ENCODE data around the gene HTRA2.

HTRA2 gene

DNA sequence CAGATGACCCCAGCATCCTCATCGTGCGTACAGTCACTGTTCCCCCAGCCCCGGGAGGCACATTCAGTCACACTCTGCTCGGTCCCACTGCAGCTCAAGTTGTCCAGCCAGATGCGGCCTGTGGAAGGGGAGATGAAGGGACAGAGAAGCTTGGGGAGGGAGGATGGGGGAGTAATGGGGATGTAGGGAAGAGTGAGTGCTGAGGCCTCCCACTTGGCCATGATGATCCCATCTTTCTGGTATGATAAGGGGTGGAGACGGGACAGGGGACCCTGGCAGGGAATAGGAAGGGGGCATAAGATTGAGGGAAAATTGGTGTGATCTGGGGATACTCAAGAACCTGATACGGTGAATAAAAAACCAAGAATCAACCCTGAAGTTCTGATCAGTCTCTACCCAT is 20.5 kb downstream of the HTRA2 start:
- Histone ChIP-seq H3K4me1 (ENCODE audit: insufficient read depth, low read length) (peaks cover 9% of the 10 kb centered on the region), H2AFZ (ENCODE audit: low read depth, low read length) (no peak overlapping the region), H3K9me3 (ENCODE audit: low read length) (peaks cover 3% of the 10 kb centered on the region), H3K27me3 (ENCODE audit: insufficient read depth, low read length) (no peaks in the 10 kb centered on the region), H3K4me3 (ENCODE audit: low read length) (no peak overlapping the region), H3K36me3 (ENCODE audit: insufficient read depth, low read length) (peaks cover 25% of the 10 kb centered on the region)

DNA sequence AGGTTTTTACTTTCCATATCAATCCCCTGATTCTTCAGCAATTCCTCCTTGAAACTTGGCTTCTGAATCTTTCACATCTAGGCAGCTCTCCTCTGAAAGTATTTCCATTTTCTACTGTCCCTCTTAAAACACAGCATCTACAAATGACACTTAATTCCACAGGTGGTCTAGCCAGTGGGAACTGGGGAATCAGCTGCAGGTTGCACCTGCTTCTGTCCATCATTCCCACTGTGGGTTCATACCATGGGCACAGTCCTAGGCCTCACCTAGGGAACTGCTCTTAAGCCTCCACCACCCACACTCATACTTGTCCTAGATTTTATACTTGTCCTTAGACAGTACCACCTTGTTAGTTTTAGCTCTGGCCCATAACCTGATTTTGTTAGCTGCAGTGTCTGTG is 21.8 kb downstream of the HTRA2 start:
- no peak overlapping the region for H3K4me3 ChIP-seq (ENCODE audit: low read length)
- peaks cover 13% of the 10 kb centered on the region for H3K4me1 ChIP-seq (ENCODE audit: insufficient read depth, low read length)
- peaks cover 3% of the 10 kb centered on the region for H3K9me3 ChIP-seq (ENCODE audit: low read length)
- no peaks in the 10 kb centered on the region for H3K27me3 ChIP-seq (ENCODE audit: insufficient read depth, low read length)
- H2AFZ ChIP-seq (ENCODE audit: low read depth, low read length): no peak overlapping the region
- peaks cover 28% of the 10 kb centered on the region for H3K36me3 ChIP-seq (ENCODE audit: insufficient read depth, low read length)

DNA sequence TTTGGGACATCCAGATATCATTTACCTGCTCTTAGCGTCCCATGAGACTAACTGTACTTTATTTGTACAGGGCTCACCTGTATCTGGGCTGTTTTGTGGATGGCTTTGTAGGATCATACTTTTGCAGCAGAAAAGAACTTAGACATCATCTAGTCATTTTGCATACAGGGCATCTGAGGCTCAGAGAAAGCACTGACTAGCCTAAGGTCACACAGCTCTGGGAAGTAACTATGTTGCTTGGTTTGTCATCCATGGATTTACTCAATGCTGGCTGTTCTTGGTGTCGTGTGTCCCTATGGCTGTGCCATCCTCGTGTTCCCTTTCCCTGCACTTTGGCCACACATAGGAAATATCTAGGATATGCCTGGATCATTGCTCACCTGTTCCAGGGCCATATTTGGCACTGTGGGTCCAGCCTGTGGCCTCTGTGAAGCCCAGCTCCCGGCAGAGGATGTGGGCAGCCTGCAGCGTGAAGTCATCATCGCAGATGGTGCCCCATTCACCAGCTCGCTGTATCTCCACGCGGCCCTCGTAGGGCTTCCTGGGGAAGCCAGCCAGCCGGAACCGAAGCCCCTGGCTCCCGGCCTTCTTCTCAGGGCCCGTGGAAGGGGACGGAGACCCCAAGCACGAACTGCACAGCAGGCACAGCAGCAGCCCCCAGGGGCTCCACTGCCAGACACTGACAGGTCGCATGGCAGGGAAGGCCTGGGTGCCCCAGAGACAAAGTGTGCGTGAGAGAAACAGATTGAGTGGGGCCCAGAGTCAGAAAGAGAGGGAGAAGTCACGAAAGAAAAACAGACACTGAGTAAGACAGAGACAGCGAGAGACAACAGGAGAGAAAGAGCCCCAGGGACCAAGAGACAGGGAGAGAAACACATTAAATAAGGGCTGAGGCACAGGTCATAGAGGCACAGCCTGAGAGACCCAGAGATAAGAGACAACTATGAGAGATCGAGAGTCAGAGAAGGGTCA is 22.5 kb downstream of the HTRA2 start:
- Histone ChIP-seq H3K27me3 (ENCODE audit: insufficient read depth, low read length) (no peaks in the 10 kb centered on the region), H3K4me3 (ENCODE audit: low read length) (peak overlapping the region; percentile 63), H2AFZ (ENCODE audit: low read depth, low read length) (no peak overlapping the region), H3K9me3 (ENCODE audit: low read length) (peaks cover 3% of the 10 kb centered on the region), H3K4me1 (ENCODE audit: insufficient read depth, low read length) (peaks cover 13% of the 10 kb centered on the region), H3K36me3 (ENCODE audit: insufficient read depth, low read length) (peaks cover 29% of the 10 kb centered on the region)

DNA sequence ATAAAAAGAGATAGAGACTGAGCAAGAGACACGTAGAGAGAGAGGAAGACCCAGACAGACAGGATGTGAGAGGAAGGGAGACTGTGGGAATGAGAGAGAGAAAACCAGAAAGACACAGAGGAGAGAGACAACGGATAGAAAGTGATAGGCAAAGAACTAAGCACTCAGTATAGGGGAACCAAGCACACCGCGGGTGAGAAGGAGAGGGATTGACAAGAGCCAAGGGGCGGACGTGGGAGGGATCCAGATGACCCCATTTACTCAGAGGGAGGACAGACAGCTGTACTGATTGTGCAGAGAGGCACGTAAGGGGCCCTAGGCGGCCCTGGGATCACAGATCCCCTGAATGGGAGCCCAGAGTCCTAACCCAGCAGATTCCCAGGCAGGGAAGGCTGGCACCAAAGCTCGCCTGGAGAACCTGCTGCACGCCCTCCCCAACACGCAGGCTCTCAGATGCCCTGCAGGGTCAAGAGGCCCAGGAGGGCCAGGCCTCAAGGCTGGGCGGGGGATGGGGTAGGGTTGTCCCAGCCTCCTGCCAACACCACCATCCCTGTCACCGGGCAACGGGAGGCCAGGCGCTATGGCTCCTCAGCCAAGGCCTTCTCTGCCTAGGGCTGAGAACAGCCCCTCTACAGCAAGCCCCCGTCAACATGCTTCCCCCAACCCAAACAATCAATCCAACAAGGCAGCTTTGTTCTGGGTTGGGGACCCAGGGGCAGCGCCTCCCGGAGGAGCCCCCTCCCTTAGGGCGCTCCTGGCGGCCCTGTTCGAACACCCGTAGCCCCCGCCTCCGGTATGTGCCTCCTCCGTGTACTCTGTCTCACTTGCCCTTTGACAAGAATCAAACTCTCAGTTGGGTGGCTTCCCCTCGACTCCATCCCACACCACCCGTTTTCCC is 23.4 kb downstream of the HTRA2 start:
- H3K9me3 ChIP-seq (ENCODE audit: low read length): peaks cover 3% of the 10 kb centered on the region
- H2AFZ ChIP-seq (ENCODE audit: low read depth, low read length): peak overlapping the region; percentile 94
- H3K36me3 ChIP-seq (ENCODE audit: insufficient read depth, low read length): peaks cover 28% of the 10 kb centered on the region
- peak overlapping the region; percentile 63 for H3K4me3 ChIP-seq (ENCODE audit: low read length)
- H3K4me1 ChIP-seq (ENCODE audit: insufficient read depth, low read length): peaks cover 13% of the 10 kb centered on the region
- no peaks in the 10 kb centered on the region for H3K27me3 ChIP-seq (ENCODE audit: insufficient read depth, low read length)

DNA sequence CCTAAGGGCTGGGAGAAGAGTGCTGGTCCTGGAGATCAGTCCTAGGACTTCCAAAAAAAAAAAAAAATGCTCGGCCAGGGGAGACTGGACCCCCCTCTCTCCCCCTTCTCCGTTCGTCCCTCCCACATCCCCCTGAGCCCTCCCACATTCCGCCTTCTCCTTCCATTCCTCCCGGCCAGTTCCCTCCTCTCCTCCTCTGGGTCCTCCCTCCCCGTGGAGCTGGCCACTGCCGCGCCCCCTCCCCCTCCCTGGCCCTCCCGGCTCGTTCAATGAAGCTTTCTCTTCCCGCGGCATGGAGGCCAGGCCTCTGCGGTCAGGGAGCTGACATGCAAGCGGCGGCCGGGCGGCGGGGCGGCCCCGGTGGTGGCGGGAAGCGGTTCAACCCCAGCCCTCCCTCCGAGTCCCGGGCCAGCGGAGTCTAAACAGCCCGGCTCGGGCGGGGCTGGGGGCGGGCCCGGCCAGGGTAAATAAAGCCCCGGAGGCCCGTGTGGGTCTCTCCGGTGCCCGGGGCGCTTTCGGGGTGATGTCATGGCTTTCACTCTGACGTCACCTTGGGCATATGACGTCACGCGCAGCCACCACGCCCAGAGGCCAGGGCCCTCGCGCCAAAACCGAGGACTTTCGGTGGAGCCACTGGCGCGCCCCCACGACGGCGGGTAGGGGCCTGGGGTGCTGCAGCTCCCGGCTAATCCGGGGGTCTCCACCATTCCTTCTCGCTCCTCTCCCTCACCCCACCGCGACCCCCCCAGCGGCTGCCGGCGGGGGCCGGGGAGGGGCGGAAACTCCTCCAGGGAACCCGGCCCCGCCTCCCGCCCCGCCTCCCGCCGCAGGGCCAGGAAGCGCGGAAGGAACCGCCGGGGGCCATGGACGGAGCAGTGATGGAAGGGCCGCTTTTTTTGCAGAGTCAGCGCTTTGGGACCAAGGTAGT is 24.4 kb downstream of the HTRA2 start, which contains the start of the genes DOK1 and LOXL3:
Gene DOK1, plus strand, starts transcription at position 829 of the 928 bp plus-strand sequence. Its CDS starts 35 bp downstream, at position 864.
Gene LOXL3, minus strand, starts transcription at position 51 of the 928 bp plus-strand sequence. CDS start 1,308 bp downstream, outside the sequence.
- Histone ChIP-seq H3K27me3 (ENCODE audit: insufficient read depth, low read length) (no peaks in the 10 kb centered on the region), H3K4me1 (ENCODE audit: insufficient read depth, low read length) (peaks cover 13% of the 10 kb centered on the region), H3K4me3 (ENCODE audit: low read length) (peak within 1 kb of the TSS; percentile 63), H3K36me3 (ENCODE audit: insufficient read depth, low read length) (peaks cover 23% of the 10 kb centered on the region), H2AFZ (ENCODE audit: low read depth, low read length) (peak within 1 kb of the TSS; percentile 94), H3K9me3 (ENCODE audit: low read length) (peaks cover 3% of the 10 kb centered on the region)

DNA sequence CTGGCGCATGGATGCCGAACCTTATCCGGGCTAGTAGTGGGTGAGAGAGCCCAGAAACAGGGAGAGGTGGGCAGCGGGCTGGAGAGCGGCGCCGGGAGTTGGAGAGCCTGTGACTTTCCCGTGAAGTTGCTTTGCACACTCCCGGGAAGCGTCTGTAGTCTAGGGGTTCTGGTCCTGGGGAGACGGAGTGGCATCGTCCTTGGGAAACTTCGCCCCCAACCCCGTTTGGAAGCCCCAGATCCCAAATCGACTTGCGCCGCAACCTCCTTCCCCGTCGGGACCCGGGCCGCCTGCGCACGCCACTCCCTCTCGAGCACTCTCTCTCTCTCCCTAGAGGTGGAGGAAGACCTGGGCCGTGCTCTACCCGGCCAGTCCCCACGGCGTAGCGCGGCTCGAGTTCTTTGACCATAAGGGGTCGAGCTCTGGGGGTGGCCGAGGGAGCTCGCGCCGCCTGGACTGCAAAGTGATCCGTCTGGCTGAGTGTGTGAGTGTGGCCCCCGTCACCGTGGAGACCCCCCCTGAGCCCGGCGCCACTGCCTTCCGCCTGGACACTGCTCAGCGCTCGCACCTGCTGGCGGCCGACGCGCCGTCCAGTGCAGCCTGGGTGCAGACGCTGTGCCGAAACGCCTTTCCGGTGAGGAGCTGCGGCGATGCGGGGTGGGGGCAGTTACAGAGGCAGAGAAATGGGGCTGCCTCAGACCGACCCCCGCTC is 25.2 kb downstream of the HTRA2 start:
- H3K9me3 ChIP-seq (ENCODE audit: low read length): peaks cover 3% of the 10 kb centered on the region
- H3K4me1 ChIP-seq (ENCODE audit: insufficient read depth, low read length): peaks cover 13% of the 10 kb centered on the region
- H3K27me3 ChIP-seq (ENCODE audit: insufficient read depth, low read length): peaks cover 3% of the 10 kb centered on the region
- peak overlapping the region; percentile 94 for H2AFZ ChIP-seq (ENCODE audit: low read depth, low read length)
- H3K36me3 ChIP-seq (ENCODE audit: insufficient read depth, low read length): peaks cover 15% of the 10 kb centered on the region
- H3K4me3 ChIP-seq (ENCODE audit: low read length): peak overlapping the region; percentile 63

DNA sequence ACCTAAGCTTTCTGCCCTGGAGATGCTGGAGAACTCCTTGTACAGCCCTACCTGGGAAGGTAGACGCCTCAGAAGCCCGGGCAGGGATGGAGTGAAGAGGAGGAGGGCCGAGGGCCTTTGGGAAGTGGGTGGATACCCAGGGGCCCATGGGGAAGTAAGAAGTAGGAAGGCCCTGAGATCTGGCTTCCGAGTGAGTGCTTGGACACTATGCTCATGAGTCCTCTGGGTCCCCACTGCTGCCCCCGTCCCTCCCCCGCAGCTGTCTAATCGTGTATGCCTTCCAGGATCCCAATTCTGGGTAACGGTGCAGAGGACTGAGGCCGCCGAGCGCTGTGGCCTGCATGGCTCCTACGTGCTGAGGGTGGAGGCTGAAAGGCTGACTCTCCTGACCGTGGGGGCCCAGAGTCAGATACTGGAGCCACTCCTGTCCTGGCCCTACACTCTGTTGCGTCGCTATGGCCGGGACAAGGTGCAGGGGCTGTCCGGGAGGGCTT is 25.9 kb downstream of the HTRA2 start:
- Histone ChIP-seq H3K27me3 (ENCODE audit: insufficient read depth, low read length) (peaks cover 9% of the 10 kb centered on the region), H3K36me3 (ENCODE audit: insufficient read depth, low read length) (peaks cover 8% of the 10 kb centered on the region), H3K4me1 (ENCODE audit: insufficient read depth, low read length) (peaks cover 13% of the 10 kb centered on the region), H2AFZ (ENCODE audit: low read depth, low read length) (no peak overlapping the region), H3K4me3 (ENCODE audit: low read length) (peak overlapping the region; percentile 63), H3K9me3 (ENCODE audit: low read length) (no peaks in the 10 kb centered on the region)

DNA sequence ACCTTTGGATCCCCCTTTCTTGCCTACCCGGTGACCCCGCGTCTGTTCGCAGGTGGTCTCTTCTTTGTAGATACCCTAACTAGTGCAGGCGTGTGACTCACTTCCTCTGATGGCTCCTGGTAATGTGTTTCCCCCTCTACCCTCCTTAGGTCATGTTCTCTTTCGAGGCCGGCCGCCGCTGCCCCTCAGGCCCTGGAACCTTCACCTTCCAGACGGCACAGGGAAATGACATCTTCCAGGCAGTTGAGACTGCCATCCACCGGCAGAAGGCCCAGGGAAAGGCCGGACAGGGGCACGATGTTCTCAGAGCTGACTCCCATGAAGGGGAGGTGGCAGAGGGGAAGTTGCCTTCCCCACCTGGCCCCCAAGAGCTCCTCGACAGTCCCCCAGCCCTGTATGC is 26.4 kb downstream of the HTRA2 start:
- Histone ChIP-seq H3K36me3 (ENCODE audit: insufficient read depth, low read length) (peaks cover 6% of the 10 kb centered on the region), H3K4me1 (ENCODE audit: insufficient read depth, low read length) (peaks cover 13% of the 10 kb centered on the region), H3K4me3 (ENCODE audit: low read length) (no peak overlapping the region), H3K9me3 (ENCODE audit: low read length) (no peaks in the 10 kb centered on the region), H2AFZ (ENCODE audit: low read depth, low read length) (no peak overlapping the region), H3K27me3 (ENCODE audit: insufficient read depth, low read length) (peaks cover 12% of the 10 kb centered on the region)

DNA sequence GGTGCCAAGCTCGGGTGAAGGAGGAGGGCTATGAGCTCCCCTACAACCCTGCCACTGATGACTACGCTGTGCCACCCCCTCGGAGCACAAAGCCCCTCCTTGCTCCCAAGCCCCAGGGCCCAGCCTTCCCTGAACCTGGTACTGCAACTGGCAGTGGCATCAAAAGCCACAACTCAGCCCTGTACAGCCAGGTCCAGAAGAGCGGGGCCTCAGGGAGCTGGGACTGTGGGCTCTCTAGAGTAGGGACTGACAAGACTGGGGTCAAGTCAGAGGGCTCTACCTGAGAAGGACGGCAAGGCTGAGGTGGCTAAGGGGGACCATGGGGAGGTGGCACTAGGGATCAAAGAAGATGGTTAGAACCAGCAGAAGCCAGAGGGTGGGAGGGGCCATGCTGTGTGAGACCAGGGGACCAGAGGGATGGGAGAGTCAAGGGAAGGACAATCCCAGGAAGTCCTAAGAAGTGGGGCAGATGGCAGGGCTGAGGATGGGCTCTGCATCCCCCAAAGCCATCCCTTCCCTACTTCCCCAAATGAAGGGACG is 27.2 kb downstream of the HTRA2 start:
- H3K4me1 ChIP-seq (ENCODE audit: insufficient read depth, low read length): peaks cover 13% of the 10 kb centered on the region
- no peak overlapping the region for H3K4me3 ChIP-seq (ENCODE audit: low read length)
- H2AFZ ChIP-seq (ENCODE audit: low read depth, low read length): no peak overlapping the region
- no peaks in the 10 kb centered on the region for H3K9me3 ChIP-seq (ENCODE audit: low read length)
- H3K36me3 ChIP-seq (ENCODE audit: insufficient read depth, low read length): peaks cover 4% of the 10 kb centered on the region
- peaks cover 18% of the 10 kb centered on the region for H3K27me3 ChIP-seq (ENCODE audit: insufficient read depth, low read length)

DNA sequence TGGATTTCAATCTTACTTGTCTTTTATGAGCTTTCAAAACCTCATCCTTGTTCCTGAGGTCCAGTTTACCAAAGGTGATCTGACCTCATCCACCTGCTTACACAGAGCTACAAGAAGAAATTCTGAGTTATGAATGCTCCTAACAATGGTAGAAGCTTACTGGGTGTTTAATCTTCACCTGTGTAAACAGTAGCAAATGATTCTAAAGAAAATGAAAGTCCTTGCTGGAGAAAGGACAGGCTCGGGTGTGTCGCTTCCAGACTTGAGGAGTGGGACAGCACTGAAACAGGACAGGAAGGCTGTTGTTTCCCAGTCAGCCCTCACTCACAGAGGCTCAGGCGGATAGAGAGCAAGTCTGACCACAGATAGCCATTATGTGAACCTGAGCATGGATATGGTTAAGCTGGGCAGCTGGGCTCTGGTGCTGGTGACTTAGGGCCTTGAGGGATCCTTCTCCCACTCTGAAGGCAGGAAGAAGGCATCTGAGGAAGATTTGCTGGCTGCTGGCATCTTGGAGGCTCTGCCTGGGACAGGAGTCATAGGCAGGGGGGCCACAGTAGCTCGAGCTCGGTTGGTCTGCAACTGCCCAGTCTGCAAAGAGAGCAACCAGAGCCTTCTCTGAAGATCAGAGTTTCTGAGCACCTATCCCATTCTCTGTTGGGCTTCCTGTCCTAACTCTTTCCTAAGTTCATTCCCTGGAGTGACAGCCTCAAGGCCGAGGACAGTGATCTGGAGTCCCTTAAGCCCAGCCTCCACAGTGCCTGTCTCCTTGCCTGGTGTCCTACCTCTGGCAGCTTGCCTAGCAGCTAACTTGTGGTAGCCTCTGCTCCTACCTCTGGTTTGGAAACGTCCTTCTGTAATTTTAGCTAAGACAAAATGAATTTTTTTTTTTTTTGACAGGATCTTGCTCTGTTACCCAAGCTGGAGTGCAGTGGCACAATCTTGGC is 28.8 kb downstream of the HTRA2 start:
- peaks cover 23% of the 10 kb centered on the region for H3K27me3 ChIP-seq (ENCODE audit: insufficient read depth, low read length)
- no peaks in the 10 kb centered on the region for H3K9me3 ChIP-seq (ENCODE audit: low read length)
- peaks cover 4% of the 10 kb centered on the region for H3K4me1 ChIP-seq (ENCODE audit: insufficient read depth, low read length)
- no peak overlapping the region for H2AFZ ChIP-seq (ENCODE audit: low read depth, low read length)
- H3K4me3 ChIP-seq (ENCODE audit: low read length): no peak overlapping the region
- peaks cover 4% of the 10 kb centered on the region for H3K36me3 ChIP-seq (ENCODE audit: insufficient read depth, low read length)

DNA sequence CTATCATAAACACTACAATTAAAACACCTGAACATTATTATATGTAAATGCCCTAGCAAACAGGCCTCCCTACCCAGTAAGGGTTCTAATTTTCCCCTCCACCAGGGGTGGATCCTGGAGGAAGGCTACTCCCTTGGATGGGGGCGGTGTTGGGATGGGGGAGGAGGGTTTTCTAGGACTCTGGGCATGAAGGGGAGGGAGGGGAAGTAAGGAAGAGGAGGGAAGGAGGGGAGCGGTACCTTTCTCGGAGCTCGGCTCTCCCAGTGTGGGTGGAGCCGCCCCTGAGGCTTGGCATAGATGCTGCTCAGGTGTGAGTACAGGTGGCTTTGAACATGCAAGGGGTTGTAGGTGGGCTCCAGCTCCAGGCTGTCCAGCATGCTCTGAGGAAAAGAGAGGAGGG is 30.2 kb downstream of the HTRA2 start:
- Histone ChIP-seq H3K9me3 (ENCODE audit: low read length) (no peaks in the 10 kb centered on the region), H3K4me3 (ENCODE audit: low read length) (no peak overlapping the region), H2AFZ (ENCODE audit: low read depth, low read length) (no peak overlapping the region), H3K27me3 (ENCODE audit: insufficient read depth, low read length) (peaks cover 25% of the 10 kb centered on the region), H3K4me1 (ENCODE audit: insufficient read depth, low read length) (peaks cover 4% of the 10 kb centered on the region), H3K36me3 (ENCODE audit: insufficient read depth, low read length) (peaks cover 4% of the 10 kb centered on the region)
